Loucy (cell line): ENCODE results near the gene ZNF69.
"Not testable (repeated sequence)": the region's sequence is repeated elsewhere in the genome, so short reads cannot be mapped to it uniquely, and the experiment has no call there.

Experiments used
- H2AFZ ChIP-seq: fragments of 200-600 bp; sonication (generic); 2 replicates; pipeline ENCODE4 v1.6.0; 2016; ENCODE audit warnings: antibody characterized with exemption, mild to moderate bottlenecking, low read length, moderate library complexity
- H3F3A ChIP-seq: fragments of 200-600 bp; 2 replicates; pipeline ENCODE4 v1.6.0; 2016; ENCODE audit warnings: antibody characterized with exemption, low read depth, mild to moderate bottlenecking
- H3K27me3 ChIP-seq: fragments of 200-600 bp; sonication (generic); 2 replicates; pipeline ENCODE4 v1.6.1; 2014; ENCODE audit warnings: low read length, mild to moderate bottlenecking; ENCODE audit not compliant: insufficient read depth, poor library complexity, severe bottlenecking
- H3K36me3 ChIP-seq: fragments of 200-600 bp; sonication (generic); 2 replicates; pipeline ENCODE4 v1.6.1; 2016; ENCODE audit warnings: low read length; ENCODE audit not compliant: insufficient read depth
- H3K4me1 ChIP-seq: fragments of 200-600 bp; sonication (generic); 2 replicates; pipeline ENCODE4 v1.5.1; 2014; ENCODE audit warnings: low read length, mild to moderate bottlenecking; ENCODE audit not compliant: insufficient read depth, poor library complexity, severe bottlenecking
- H3K4me2 ChIP-seq: fragments of 200-600 bp; sonication (generic); 2 replicates; pipeline ENCODE4 v1.6.0; 2014; ENCODE audit warnings: antibody characterized with exemption, low read length, low read depth, mild to moderate bottlenecking; ENCODE audit not compliant: poor library complexity, severe bottlenecking
- H3K4me3 ChIP-seq: fragments of 200-600 bp; sonication (generic); 2 replicates; pipeline ENCODE4 v1.5.1; 2014; ENCODE audit warnings: low read length, mild to moderate bottlenecking, mixed read lengths; ENCODE audit not compliant: poor library complexity, severe bottlenecking
- H3K79me2 ChIP-seq: fragments of 200-600 bp; sonication (generic); 2 replicates; pipeline ENCODE4 v1.6.1; 2014; ENCODE audit warnings: low read length; ENCODE audit not compliant: insufficient read depth
- H3K9ac ChIP-seq: fragments of 200-600 bp; sonication (generic); 2 replicates; pipeline ENCODE4 v1.6.0; 2014; ENCODE audit warnings: mild to moderate bottlenecking, low read depth, low read length, moderate library complexity; ENCODE audit not compliant: poor library complexity, severe bottlenecking
- H3K9me2 ChIP-seq: fragments of 200-600 bp; sonication (generic); replicated peaks from 2 replicates; pipeline ENCODE4 v1.6.1; 2016; ENCODE audit warnings: low read depth, low read length, mixed read lengths
- H3K9me3 ChIP-seq: fragments of 200-600 bp; sonication (generic); 2 replicates; pipeline ENCODE4 v1.6.1; 2014; ENCODE audit warnings: mild to moderate bottlenecking, antibody characterized with exemption, low read length, low read depth; ENCODE audit not compliant: insufficient read depth
- H4K20me1 ChIP-seq: fragments of 200-600 bp; sonication (generic); 2 replicates; pipeline ENCODE4 v1.6.0; 2014; ENCODE audit warnings: antibody characterized with exemption, low read length, mild to moderate bottlenecking; ENCODE audit not compliant: insufficient read depth, poor library complexity, severe bottlenecking
- EZH2phosphoT487 ChIP-seq: fragments of 200-600 bp; IDR thresholded peaks from 2 replicates; pipeline ENCODE4 v1.6.1; 2018; ENCODE audit warnings: antibody characterized with exemption, mild to moderate bottlenecking, moderate library complexity, borderline replicate concordance
- TF ChIP-seq, protein P1 (sequence below): fragments of 200-600 bp; sonication (generic); conservative IDR thresholded peaks from 2 replicates; pipeline ENCODE4 v1.5.1; 2014; ENCODE audit warnings: mild to moderate bottlenecking, antibody characterized with exemption, low read length

The ZNF69 gene

DNA sequence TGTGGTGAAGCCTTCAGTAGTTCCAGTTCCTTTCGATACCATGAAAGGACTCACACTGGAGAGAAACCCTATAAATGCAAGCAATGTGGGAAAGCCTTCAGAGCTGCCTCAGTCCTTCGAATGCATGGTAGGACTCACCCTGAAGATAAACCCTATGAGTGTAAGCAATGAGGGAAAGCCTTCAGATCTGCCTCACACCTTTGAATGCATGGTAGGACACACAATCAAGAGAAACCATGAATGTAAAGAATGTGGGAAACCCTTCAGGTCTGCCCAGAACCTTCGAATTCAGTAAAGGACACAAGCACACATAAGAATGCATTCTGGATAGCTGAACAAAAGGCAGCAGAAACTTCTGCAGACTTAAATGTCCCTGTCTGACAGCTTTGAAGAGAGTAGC, 18.3 kb downstream of the ZNF69 start:
- Histone ChIP-seq H3K36me3 (peaks cover 24% of the 10 kb centered on the region; the same call in 1 of the 2 replicates), H4K20me1 (no peaks in the 10 kb centered on the region), H2AFZ (no peak overlapping the region), H3K9ac (no peak overlapping the region), H3F3A (no peaks in the 10 kb centered on the region), H3K27me3 (no peaks in the 10 kb centered on the region), H3K4me3 (no peak overlapping the region), H3K79me2 (no peaks in the 10 kb centered on the region), H3K9me3 (peaks cover 23% of the 10 kb centered on the region; the same call in 1 of the 2 replicates), H3K4me1 (no peaks in the 10 kb centered on the region), H3K4me2 (no peak overlapping the region), H3K9me2 (no peaks in the 10 kb centered on the region)
- no peak for TF ChIP-seq EZH2phosphoT487
- TF ChIP-seq, protein P1, sequence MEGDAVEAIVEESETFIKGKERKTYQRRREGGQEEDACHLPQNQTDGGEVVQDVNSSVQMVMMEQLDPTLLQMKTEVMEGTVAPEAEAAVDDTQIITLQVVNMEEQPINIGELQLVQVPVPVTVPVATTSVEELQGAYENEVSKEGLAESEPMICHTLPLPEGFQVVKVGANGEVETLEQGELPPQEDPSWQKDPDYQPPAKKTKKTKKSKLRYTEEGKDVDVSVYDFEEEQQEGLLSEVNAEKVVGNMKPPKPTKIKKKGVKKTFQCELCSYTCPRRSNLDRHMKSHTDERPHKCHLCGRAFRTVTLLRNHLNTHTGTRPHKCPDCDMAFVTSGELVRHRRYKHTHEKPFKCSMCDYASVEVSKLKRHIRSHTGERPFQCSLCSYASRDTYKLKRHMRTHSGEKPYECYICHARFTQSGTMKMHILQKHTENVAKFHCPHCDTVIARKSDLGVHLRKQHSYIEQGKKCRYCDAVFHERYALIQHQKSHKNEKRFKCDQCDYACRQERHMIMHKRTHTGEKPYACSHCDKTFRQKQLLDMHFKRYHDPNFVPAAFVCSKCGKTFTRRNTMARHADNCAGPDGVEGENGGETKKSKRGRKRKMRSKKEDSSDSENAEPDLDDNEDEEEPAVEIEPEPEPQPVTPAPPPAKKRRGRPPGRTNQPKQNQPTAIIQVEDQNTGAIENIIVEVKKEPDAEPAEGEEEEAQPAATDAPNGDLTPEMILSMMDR, result no peak

DNA sequence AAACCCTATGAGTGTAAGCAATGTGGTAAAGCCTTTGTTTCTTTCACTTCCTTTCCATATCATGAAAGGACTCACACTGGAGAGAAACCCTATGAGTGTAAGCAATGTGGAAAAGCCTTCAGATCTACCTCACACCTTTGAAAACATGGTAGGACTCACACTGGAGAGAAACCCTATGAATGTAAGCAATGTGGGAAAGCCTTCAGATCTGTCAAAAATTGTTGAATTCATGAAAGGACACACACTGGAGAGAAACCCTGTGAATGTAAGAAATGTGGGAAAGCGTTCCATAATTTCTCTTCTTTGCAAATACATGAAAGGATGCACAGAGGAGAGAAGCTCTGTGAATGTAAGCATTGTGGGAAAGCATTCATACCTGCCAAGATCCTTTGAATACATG, 24.4 kb downstream of the ZNF69 start:
- H3K79me2 ChIP-seq, H3K9ac ChIP-seq, H3K36me3 ChIP-seq, H3F3A ChIP-seq, H3K4me1 ChIP-seq, H3K9me2 ChIP-seq, H3K27me3 ChIP-seq, H4K20me1 ChIP-seq, H2AFZ ChIP-seq, H3K4me2 ChIP-seq, H3K4me3 ChIP-seq, H3K9me3 ChIP-seq: not testable (repeated sequence)

DNA sequence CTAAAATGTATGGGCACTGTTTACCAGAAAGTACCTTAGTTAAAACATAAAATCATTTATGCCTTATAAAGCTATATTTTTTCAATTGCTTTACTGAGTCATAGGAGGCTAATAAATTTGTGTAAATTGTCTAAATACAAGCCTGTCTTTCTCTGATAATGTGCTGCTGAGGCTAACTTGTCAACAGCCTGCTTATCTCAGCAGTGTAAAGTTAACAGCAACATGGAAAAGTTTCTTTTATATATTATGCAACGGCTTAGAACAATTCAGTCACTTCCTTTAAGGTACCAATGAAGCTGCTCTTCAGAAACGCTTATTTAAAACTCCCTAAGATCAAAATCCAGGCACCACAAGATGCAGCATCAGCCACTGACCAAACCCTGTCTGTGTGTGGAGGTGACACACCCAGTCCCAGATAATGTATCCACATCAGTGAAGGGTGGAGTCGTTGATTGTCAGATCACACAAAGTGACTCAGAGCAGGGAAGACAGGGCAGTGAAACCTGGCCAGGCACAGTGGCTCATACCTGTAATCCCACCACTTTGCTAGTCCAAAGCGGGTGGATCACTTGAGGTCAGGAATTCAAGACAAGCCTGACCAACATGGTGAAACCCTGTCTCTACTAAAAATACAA, 27.0 kb downstream of the ZNF69 start:
- H3K27me3 ChIP-seq, H3K9ac ChIP-seq, H4K20me1 ChIP-seq, H3K4me1 ChIP-seq, H3F3A ChIP-seq, H3K9me3 ChIP-seq, H3K4me3 ChIP-seq, H3K79me2 ChIP-seq, H3K9me2 ChIP-seq, H3K36me3 ChIP-seq, H3K4me2 ChIP-seq, H2AFZ ChIP-seq: not testable (repeated sequence)

DNA sequence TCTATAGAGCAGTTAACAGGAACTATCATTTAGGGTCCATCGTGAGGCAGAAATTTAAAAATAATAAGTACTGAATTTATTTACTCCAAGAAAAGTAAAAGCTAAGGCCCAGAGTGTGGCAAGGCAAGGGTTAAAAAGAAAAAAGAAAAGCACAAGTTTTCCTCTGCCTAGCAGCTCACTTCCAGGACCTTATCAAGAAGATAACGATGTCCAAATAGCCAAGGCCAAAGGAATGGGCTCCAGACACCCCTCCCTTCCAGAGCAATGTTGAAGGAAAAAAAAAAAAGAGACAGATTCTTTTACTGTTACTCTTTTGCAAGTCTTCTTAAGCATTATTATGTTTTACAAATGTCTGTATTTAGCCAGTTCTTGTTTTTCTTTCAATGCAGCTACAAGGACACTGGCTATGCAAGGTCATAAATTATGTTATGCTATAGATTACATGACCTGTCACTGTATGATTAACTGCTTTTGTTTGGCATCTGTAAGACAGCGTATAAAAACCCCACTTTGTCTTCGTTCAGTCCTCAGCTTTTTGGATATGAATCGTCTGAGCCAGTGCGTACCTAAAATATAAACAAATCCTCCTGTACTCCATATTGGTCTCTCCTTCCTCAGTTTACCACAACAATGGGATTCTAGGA, 34.4 kb downstream of the ZNF69 start:
- no peak overlapping the region for H2AFZ ChIP-seq
- no peak overlapping the region for H3K9ac ChIP-seq
- peaks cover 5% of the 10 kb centered on the region for H4K20me1 ChIP-seq
- H3K9me3 ChIP-seq, result no peaks in the 10 kb centered on the region
- TF ChIP-seq, protein P1, result no peak
- TF ChIP-seq EZH2phosphoT487, result no peak
- no peak overlapping the region for H3K4me3 ChIP-seq
- peaks cover 2% of the 10 kb centered on the region; the same call in 1 of the 2 replicates for H3F3A ChIP-seq
- H3K27me3 ChIP-seq, result no peaks in the 10 kb centered on the region
- peaks cover 11% of the 10 kb centered on the region for H3K4me1 ChIP-seq
- no peaks in the 10 kb centered on the region for H3K36me3 ChIP-seq
- H3K4me2 ChIP-seq, result no peak overlapping the region
- no peaks in the 10 kb centered on the region for H3K9me2 ChIP-seq
- H3K79me2 ChIP-seq, result peaks cover 20% of the 10 kb centered on the region
